Mesodermal cell (in vitro differentiated cells): ENCODE results near the gene SLC5A10.
"Not testable (repeated sequence)": the region's sequence is repeated elsewhere in the genome, so short reads cannot be mapped to it uniquely, and the experiment has no call there.

Experiments
- H3K27ac ChIP-seq: 2 replicates; pipeline ENCODE4 v1.7.0; 2013; ENCODE audit warnings: mild to moderate bottlenecking, low read depth, low read length, moderate library complexity; ENCODE audit not compliant: severe bottlenecking
- H3K36me3 ChIP-seq: 2 replicates; pipeline ENCODE4 v1.7.1; 2013; ENCODE audit warnings: mild to moderate bottlenecking, low read length, moderate library complexity; ENCODE audit not compliant: control insufficient read depth, insufficient read depth
- H3K4me1 ChIP-seq: one replicate; pipeline ENCODE4 v1.7.1; 2013; ENCODE audit warnings: mild to moderate bottlenecking, low read length; ENCODE audit not compliant: insufficient read depth, control insufficient read depth, poor library complexity, severe bottlenecking
- H3K4me3 ChIP-seq: 2 replicates; pipeline ENCODE4 v1.7.0; 2013; ENCODE audit warnings: low read length, control low read depth, mild to moderate bottlenecking; ENCODE audit not compliant: insufficient read depth, poor library complexity, severe bottlenecking; ENCODE audit errors: extremely low read depth
- H3K9me3 ChIP-seq: 2 replicates; pipeline ENCODE4 v1.7.1; 2013; ENCODE audit warnings: mild to moderate bottlenecking, low read length, moderate library complexity; ENCODE audit not compliant: control insufficient read depth
- WGBS, 2 experiments: methylation state at CpG; one replicate each; pipeline ENCODE4 v1.1.5; 2013; ENCODE audit warnings: missing lambda C conversion rate in 2 of 2; ENCODE audit not compliant: insufficient coverage in 2 of 2; 5-methylcytosine and 5-hydroxymethylcytosine counted together

The SLC5A10 gene

GRCh38 chr17:19021622-19022083, 69.7 kb downstream of the SLC5A10 start:
- no peaks in the 10 kb centered on the region for H3K36me3 ChIP-seq
- no peak overlapping the region for H3K27ac ChIP-seq
- no peaks in the 10 kb centered on the region for H3K4me1 ChIP-seq
- H3K9me3 ChIP-seq, result no peaks in the 10 kb centered on the region
- 95 to 98% methylated on average over 23 to 24 of the region's 24 CpGs for WGBS, 2 experiments
- no peak overlapping the region for H3K4me3 ChIP-seq

GRCh38 chr17:19022128-19022527, 70.2 kb downstream of the SLC5A10 start:
- WGBS, 2 experiments, result 93 to 94% methylated on average over 3 to 4 of the region's 5 CpGs
- H3K27ac ChIP-seq, result no peak overlapping the region
- no peaks in the 10 kb centered on the region for H3K4me1 ChIP-seq
- no peaks in the 10 kb centered on the region for H3K9me3 ChIP-seq
- no peak overlapping the region for H3K4me3 ChIP-seq
- no peaks in the 10 kb centered on the region for H3K36me3 ChIP-seq

DNA sequence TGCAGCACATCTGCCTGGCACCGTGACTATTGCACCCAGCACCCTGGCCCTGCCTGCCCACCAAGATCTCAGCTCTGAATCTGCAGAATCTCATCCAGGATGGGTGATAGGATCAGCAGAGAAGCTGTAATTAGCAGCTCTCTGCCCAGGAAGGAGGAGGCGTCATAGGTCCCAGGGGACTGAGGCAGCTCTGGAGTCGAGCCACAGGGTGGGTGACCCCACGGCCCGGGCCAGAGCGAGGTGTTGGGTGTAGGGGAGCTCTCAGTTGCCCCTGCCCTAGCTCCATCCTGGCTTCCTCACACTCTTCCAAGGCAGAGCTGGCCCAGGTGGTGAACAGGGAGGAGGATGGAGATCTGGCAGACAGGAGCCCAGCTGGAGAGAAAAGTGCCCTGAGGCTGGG, 70.8 kb downstream of the SLC5A10 start:
- H3K4me1 ChIP-seq, result no peaks in the 10 kb centered on the region
- no peak overlapping the region for H3K4me3 ChIP-seq
- no peak overlapping the region for H3K27ac ChIP-seq
- H3K9me3 ChIP-seq, result no peaks in the 10 kb centered on the region
- no peaks in the 10 kb centered on the region for H3K36me3 ChIP-seq
- WGBS, 2 experiments, result 92 to 100% methylated on average over 1 to 6 of the region's 6 CpGs

GRCh38 chr17:19023209-19023999, 71.4 kb downstream of the SLC5A10 start:
- Histone ChIP-seq H3K4me3 (no peak overlapping the region), H3K27ac (no peak overlapping the region), H3K9me3 (no peaks in the 10 kb centered on the region), H3K36me3 (no peaks in the 10 kb centered on the region), H3K4me1 (no peaks in the 10 kb centered on the region)
- WGBS, 2 experiments, result 83 to 91% methylated on average over 4 to 5 of the region's 9 CpGs

GRCh38 chr17:19024101-19025078, 72.4 kb downstream of the SLC5A10 start:
- 94 to 95% methylated on average over 14 to 21 of the region's 22 CpGs for WGBS, 2 experiments

GRCh38 chr17:19028671-19029070, 76.7 kb downstream of the SLC5A10 start:
- H3K9me3 ChIP-seq, H3K27ac ChIP-seq, H3K4me1 ChIP-seq, H3K36me3 ChIP-seq, H3K4me3 ChIP-seq: not testable (repeated sequence)
- WGBS, 2 experiments, result no CpG with 5 or more reads among the region's 11 CpGs

More at GRCh38 chr17:19024101-19025078, 72.4 kb downstream of the SLC5A10 start:
- H3K4me1 ChIP-seq, result no peaks in the 10 kb centered on the region
- H3K4me3 ChIP-seq, result no peak overlapping the region
- H3K9me3 ChIP-seq, result no peaks in the 10 kb centered on the region
- no peaks in the 10 kb centered on the region for H3K36me3 ChIP-seq
- no peak overlapping the region for H3K27ac ChIP-seq

GRCh38 chr17:19029740-19030139, 77.8 kb downstream of the SLC5A10 start:
- not testable (repeated sequence) for H3K36me3 ChIP-seq, H3K4me1 ChIP-seq, H3K9me3 ChIP-seq, H3K4me3 ChIP-seq, H3K27ac ChIP-seq
- WGBS, 2 experiments, result no CpG with 5 or more reads among the region's 5 CpGs

DNA sequence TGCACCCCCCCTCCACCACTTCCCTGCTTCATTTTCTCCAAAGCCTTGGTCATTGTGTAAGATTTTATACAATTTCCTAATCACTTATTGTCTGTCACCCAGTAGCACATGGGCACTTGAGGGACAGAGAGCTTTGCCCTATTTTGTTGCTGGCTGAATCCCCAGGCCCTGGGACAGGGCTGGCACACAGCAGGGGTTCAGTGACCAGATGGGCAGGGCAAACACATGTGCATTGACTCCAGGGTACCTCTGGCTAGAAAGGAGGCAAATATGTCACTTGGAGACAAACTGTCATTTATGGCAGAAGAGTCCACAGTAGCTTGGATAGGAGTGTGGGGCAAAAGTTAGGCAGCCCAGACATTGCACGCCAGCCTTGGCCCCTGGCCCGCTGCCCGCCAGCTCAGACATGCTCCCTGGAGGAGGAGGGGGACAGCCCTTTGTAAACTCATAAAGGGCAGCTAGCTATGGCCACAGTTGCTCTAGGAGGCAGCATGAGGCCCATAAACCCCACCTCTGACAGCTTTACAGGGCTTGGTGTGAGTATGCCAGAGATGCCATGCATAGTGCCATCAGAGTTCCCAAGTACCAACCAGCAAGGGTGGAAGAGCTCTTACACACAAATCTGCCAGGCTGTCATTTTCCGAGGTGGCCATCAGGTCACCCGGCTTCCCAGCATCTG, 78.9 kb downstream of the SLC5A10 start:
- not testable (repeated sequence) for H3K36me3 ChIP-seq, H3K4me1 ChIP-seq, H3K4me3 ChIP-seq, H3K27ac ChIP-seq, H3K9me3 ChIP-seq
- no CpG with 5 or more reads among the region's 5 CpGs for WGBS, 2 experiments

DNA sequence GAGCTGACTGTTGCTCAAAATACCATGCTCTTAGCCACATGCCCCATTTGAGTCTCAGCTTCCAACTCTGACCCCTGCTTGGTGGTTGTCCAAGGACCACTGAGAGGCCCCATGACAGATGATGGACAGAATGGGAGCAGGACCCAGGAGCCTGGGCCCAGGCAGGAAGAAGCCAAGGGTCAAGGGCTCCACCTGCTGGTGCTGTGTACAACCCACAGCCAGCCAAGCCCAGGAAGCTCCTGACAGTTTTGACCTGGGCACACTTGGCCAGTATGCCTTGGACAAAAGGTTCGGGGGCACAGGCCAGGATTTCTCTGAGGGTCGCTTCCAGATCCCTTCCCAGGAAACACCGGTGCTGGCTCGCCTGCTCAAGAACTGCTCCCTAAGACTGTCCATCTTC, 79.8 kb downstream of the SLC5A10 start:
- not testable (repeated sequence) for H3K9me3 ChIP-seq, H3K36me3 ChIP-seq, H3K4me3 ChIP-seq, H3K27ac ChIP-seq, H3K4me1 ChIP-seq
- no CpG with 5 or more reads among the region's 4 CpGs for WGBS, 2 experiments

- H3K4me1 ChIP-seq, H3K9me3 ChIP-seq, H3K36me3 ChIP-seq, H3K27ac ChIP-seq, H3K4me3 ChIP-seq: not testable (repeated sequence)
- WGBS, 2 experiments, result no CpG with 5 or more reads among the region's 24 CpGs
Observed at GRCh38 chr17:19032377-19032988, 80.5 kb downstream of the SLC5A10 start.
